GM12801 (cell line): ENCODE results near the gene INTS6L.

Experiments used
- TF ChIP-seq, protein P1 (sequence below): IDR thresholded peaks from one replicate; pipeline ENCODE4 v1.5.1; 2011; ENCODE audit warnings: control low read depth; ENCODE audit not compliant: insufficient read length; ENCODE audit errors: extremely low read depth

The INTS6L gene

DNA sequence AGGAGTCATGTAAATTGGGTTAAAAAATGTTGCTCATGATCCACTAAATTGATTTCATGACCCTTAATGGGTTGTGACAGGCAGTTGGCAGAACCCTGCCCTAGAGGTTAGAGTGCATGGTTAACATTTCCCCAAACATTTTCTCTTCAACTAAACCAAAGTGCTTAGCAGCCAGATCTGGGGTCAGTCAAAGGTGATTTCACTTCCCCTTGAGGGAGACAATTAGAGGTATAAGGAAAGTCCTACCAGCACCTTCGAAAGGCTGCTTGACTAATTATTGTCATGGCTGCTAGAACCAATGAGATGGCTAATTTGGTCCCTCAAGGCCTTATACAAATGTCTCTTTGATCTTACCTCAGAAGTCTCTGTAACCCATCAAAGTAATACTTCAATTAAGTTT, 30.9 kb upstream of the INTS6L start:
- TF ChIP-seq, protein P1, sequence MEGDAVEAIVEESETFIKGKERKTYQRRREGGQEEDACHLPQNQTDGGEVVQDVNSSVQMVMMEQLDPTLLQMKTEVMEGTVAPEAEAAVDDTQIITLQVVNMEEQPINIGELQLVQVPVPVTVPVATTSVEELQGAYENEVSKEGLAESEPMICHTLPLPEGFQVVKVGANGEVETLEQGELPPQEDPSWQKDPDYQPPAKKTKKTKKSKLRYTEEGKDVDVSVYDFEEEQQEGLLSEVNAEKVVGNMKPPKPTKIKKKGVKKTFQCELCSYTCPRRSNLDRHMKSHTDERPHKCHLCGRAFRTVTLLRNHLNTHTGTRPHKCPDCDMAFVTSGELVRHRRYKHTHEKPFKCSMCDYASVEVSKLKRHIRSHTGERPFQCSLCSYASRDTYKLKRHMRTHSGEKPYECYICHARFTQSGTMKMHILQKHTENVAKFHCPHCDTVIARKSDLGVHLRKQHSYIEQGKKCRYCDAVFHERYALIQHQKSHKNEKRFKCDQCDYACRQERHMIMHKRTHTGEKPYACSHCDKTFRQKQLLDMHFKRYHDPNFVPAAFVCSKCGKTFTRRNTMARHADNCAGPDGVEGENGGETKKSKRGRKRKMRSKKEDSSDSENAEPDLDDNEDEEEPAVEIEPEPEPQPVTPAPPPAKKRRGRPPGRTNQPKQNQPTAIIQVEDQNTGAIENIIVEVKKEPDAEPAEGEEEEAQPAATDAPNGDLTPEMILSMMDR, result no peak

DNA sequence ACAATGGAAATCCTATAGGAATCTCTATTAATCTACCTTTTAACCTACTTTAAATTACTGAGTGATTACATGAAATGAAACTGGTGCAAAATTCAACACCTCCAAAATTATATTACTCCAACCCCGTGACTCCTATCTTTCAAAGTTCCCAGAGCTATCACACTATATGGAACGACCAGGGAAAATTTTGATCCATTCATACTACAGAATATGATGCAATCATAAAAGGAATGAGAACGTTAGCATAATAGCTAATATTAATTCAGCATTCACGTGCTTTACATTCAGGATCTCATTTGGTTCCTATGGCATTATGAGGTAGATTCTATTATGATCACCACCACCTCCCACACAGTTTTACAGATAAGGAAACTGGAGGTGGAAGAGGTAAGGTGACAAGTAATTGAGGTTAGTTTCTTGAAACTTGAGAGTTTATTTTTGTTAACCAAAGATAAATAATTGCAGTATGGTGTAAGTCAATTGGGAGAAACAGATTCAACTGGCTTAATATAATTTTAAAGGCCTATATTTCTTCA, 29.4 kb upstream of the INTS6L start:
- TF ChIP-seq, protein P1, result no peak

DNA sequence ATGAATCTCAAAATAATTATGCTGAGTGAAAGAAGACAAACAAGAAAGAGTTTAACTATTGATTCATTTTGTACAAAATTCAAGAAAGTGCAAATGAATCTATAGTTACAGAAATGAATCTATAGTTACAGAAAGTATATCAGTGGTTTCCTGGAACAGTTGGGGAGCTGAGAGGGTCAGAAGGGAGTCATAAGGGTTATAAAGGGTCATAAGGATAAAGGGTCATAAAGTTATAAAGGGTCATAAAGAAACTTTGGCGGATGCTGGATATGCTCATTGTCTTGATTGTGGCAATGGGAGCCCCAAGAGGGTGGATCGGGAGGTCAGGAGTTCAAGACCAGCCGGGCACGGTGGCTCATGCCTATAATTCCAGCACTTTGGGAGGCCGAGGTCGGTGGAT, 26.0 kb upstream of the INTS6L start:
- TF ChIP-seq, protein P1, result no peak

DNA sequence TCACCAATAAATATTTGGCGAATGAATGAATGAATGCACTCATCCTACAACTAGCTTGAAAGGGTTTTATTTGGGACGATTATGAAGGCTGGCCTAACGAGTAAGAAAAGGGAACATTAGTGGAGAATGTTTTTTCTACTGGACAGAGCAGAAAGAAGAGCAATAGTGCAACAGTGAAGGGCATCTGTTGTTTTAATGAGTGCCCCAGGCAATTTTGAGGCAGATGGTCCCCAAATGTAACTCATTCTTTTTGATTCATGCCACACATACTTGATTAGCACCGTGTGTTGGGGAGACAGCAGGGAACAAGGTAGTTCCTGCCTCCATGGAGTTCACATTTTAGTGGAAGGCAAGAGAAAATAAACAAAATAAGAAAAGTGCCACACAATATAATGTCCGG, 22.7 kb upstream of the INTS6L start:
- TF ChIP-seq, protein P1, result no peak

DNA sequence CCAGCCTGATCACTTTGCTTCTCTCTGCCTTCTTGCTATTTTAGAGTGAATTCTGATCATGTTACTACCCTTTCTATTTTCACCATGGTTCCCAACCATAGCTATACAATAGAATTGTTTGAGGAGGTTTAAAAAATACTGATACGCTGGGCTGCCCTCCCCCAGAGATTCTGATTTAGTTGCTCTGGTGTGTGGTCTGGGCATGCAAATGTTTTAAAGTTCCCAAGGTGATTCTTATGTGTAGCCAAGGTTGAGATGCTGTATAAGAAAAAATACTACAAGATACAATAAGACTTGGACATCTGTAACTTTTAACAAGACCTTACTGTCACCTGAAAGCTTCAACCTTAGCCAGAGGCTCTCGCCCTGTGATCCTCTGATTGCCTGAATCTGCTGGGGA, 22.2 kb upstream of the INTS6L start:
- TF ChIP-seq, protein P1, result no peak

DNA sequence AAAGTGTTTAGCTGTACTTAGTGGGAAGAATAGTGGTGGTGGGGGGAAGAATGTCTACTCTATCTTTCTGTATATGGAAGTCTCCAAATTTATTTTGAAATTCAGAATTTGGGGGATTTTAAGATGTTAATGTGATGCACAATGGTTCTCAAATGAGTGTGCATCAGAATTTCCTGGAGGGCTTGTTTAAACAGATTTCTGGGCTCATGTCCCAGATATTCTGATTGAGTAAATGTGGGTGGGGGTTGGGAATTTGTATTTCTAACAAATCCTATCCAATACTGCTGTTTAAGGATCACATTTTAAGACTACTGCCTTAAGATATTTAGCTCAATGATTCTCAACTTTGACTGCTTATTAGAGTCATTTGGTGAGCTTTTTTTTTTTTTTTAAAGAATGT, 15.1 kb upstream of the INTS6L start:
- TF ChIP-seq, protein P1, result no peak

DNA sequence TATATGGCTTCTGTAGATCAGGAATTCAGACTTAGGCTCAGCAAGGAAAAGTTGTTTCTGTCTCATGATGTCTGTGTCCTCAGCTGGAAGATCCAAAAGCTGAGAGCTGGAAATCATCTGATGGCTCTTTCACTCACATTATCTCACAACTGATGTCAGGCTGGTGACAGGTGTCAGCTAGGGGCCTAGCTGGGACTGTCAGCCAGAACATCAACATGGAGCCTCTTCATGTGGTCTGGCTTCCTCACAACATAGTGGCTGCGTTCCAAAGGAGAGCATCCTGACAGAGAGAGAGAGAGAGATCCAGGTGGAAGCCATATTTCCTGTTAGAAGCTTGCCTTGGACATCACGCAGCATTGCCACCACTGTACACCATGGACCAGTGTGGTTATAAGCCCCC, 10.6 kb upstream of the INTS6L start:
- TF ChIP-seq, protein P1, result no peak
